SJSA1 (cell line): ENCODE results near the gene RUFY3. TPM values are rescaled to one million over a fixed set of nuclear protein-coding genes. Genes with fewer than 3 reads are reported as not detected.
"Not testable (repeated sequence)": the region's sequence is repeated elsewhere in the genome, so short reads cannot be mapped to it uniquely, and the experiment has no call there.

Experiments used
- DNase-seq, 2 experiments: peaks; one replicate each; pipeline ENCODE4 v3.0.0-alpha.2; 2015 to 2020; ENCODE audit warnings: low spot score in 2 of 2, low read depth in 1 of 2
- H3K27ac ChIP-seq: fragments of 250-450 bp; sonication (Bioruptor Pico); 2 replicates; pipeline ENCODE4 v1.5.1; 2020; ENCODE audit warnings: mild to moderate bottlenecking, moderate library complexity
- H3K27me3 ChIP-seq: fragments of 250-450 bp; sonication (Bioruptor Pico); replicated peaks from 2 replicates; pipeline ENCODE4 v1.5.1; 2020; ENCODE audit warnings: mild to moderate bottlenecking, moderate library complexity
- H3K36me3 ChIP-seq: fragments of 250-450 bp; sonication (Bioruptor Pico); 2 replicates; pipeline ENCODE4 v1.5.1; 2020; ENCODE audit warnings: mild to moderate bottlenecking
- H3K4me1 ChIP-seq: fragments of 250-450 bp; sonication (Bioruptor Pico); replicated peaks from 2 replicates; pipeline ENCODE4 v1.6.1; 2021; ENCODE audit warnings: mild to moderate bottlenecking
- H3K4me3 ChIP-seq: fragments of 250-450 bp; sonication (Bioruptor Pico); 2 replicates; pipeline ENCODE4 v1.5.1; 2020; ENCODE audit warnings: mild to moderate bottlenecking
- H3K9me3 ChIP-seq: fragments of 250-450 bp; sonication (Bioruptor Pico); replicated peaks from 2 replicates; pipeline ENCODE4 v1.5.1; 2020; ENCODE audit warnings: mild to moderate bottlenecking
- total RNA-seq: library from RNA; depleted of rRNA; stranded (reverse); fragments of >200 nt; shearing (Covaris generic); gene quantifications from 2 replicates; pipeline ENCODE4 v1.2.3, GENCODE V29; 2014; rRNA removed

Gene RUFY3
- total RNA-seq, 1 experiment from 2014 or later, result 21.1 TPM

GRCh38 chr4:70839589-70840093 lies 117.9 kb downstream of the RUFY3 start, which contains the start of gene GRSF1:
TSS of gene GRSF1 (minus strand) at chr4:70839890. CDS start at chr4:70839827, 63 bp downstream.
- Histone ChIP-seq H3K27me3 (no peaks in the 10 kb centered on the region), H3K27ac (peak within 1 kb of the TSS; percentile 54), H3K4me1 (no peaks in the 10 kb centered on the region; the same call in 1 of the 2 replicates), H3K36me3 (peaks cover 27% of the 10 kb centered on the region), H3K9me3 (no peaks in the 10 kb centered on the region; the same call in 1 of the 2 replicates), H3K4me3 (peak within 1 kb of the TSS; percentile 97)
- peak; percentile 85 to 96 for DNase-seq

GRCh38 chr4:70840137-70840536 lies 118.4 kb downstream of the RUFY3 start:
- DNase-seq, result peak; percentile 27 to 55
- not testable (repeated sequence) for H3K4me1 ChIP-seq, H3K4me3 ChIP-seq, H3K27ac ChIP-seq, H3K27me3 ChIP-seq, H3K9me3 ChIP-seq
- peaks cover 22% of the 10 kb centered on the region for H3K36me3 ChIP-seq

GRCh38 chr4:70840631-70841030 lies 118.9 kb downstream of the RUFY3 start:
- H3K36me3 ChIP-seq, result peaks cover 19% of the 10 kb centered on the region
- H3K27ac ChIP-seq, DNase-seq, H3K9me3 ChIP-seq, H3K4me1 ChIP-seq, H3K27me3 ChIP-seq, H3K4me3 ChIP-seq: not testable (repeated sequence)

- H3K27me3 ChIP-seq, result no peaks in the 10 kb centered on the region
- no peak overlapping the region for H3K27ac ChIP-seq
- peaks cover 14% of the 10 kb centered on the region for H3K36me3 ChIP-seq
- no peaks in the 10 kb centered on the region; the same call in 1 of the 2 replicates for H3K9me3 ChIP-seq
- H3K4me1 ChIP-seq, result no peaks in the 10 kb centered on the region; the same call in 1 of the 2 replicates
- DNase-seq, result no peak
- H3K4me3 ChIP-seq, result no peak overlapping the region
Measured at GRCh38 chr4:70841211-70841610, 119.4 kb downstream of the RUFY3 start.

GRCh38 chr4:70841951-70842350 lies 120.2 kb downstream of the RUFY3 start:
- no peak for DNase-seq
- Histone ChIP-seq H3K27me3 (no peaks in the 10 kb centered on the region), H3K9me3 (no peaks in the 10 kb centered on the region; the same call in 1 of the 2 replicates), H3K36me3 (peaks cover 9% of the 10 kb centered on the region), H3K4me1 (no peaks in the 10 kb centered on the region; the same call in 1 of the 2 replicates), H3K27ac (no peak overlapping the region), H3K4me3 (no peak overlapping the region)

- Histone ChIP-seq H3K27ac (no peak overlapping the region), H3K9me3 (no peaks in the 10 kb centered on the region; the same call in 1 of the 2 replicates), H3K4me3 (no peak overlapping the region), H3K36me3 (peaks cover 8% of the 10 kb centered on the region), H3K27me3 (no peaks in the 10 kb centered on the region), H3K4me1 (no peaks in the 10 kb centered on the region; the same call in 1 of the 2 replicates)
- no peak for DNase-seq
Measured at GRCh38 chr4:70842761-70843435, 121.1 kb downstream of the RUFY3 start.

- no peaks in the 10 kb centered on the region; the same call in 1 of the 2 replicates for H3K4me1 ChIP-seq
- no peak for DNase-seq
- peaks cover 5% of the 10 kb centered on the region for H3K36me3 ChIP-seq
- no peaks in the 10 kb centered on the region; the same call in 1 of the 2 replicates for H3K9me3 ChIP-seq
- H3K4me3 ChIP-seq, result no peak overlapping the region
- no peak overlapping the region for H3K27ac ChIP-seq
- H3K27me3 ChIP-seq, result no peaks in the 10 kb centered on the region
Measured at GRCh38 chr4:70844180-70844579, 122.4 kb downstream of the RUFY3 start.

GRCh38 chr4:70849291-70849690 lies 127.5 kb downstream of the RUFY3 start:
- H3K27ac ChIP-seq, result no peak overlapping the region
- no peak for DNase-seq
- H3K4me3 ChIP-seq, result no peak overlapping the region
- H3K36me3 ChIP-seq, result no peaks in the 10 kb centered on the region
- H3K4me1 ChIP-seq, result no peaks in the 10 kb centered on the region
- H3K27me3 ChIP-seq, result no peaks in the 10 kb centered on the region
- no peaks in the 10 kb centered on the region for H3K9me3 ChIP-seq

- DNase-seq, result no peak
- Histone ChIP-seq H3K4me1 (no peaks in the 10 kb centered on the region), H3K27me3 (no peaks in the 10 kb centered on the region), H3K36me3 (no peaks in the 10 kb centered on the region), H3K9me3 (no peaks in the 10 kb centered on the region), H3K27ac (no peak overlapping the region), H3K4me3 (no peak overlapping the region)
Measured at GRCh38 chr4:70855464-70855863, 133.7 kb downstream of the RUFY3 start.

Other genes with a start within 250 kb of the RUFY3 start
- gene MUC7, start 249.8 kb upstream of the RUFY3 start, total RNA-seq, result not detected in 2 replicates
- gene AMTN, start 203.4 kb upstream of the RUFY3 start, total RNA-seq, result not detected in 2 replicates
- gene AMBN, start 129.7 kb upstream of the RUFY3 start, total RNA-seq, result not detected in 2 replicates
- gene ENAM, start 93.2 kb upstream of the RUFY3 start, total RNA-seq, result not detected in 2 replicates
- gene JCHAIN, start 55.5 kb upstream of the RUFY3 start, total RNA-seq, result not detected in 2 replicates
- 12.7 and 18.1 TPM in 2 replicates for gene UTP3, start 33.4 kb upstream of the RUFY3 start, total RNA-seq
- gene GRSF1, start 117.9 kb downstream of the RUFY3 start, total RNA-seq, result 82.1 and 100 TPM in 2 replicates
- 7.5 and 12.9 TPM in 2 replicates for gene MOB1B, start 180.4 kb downstream of the RUFY3 start, total RNA-seq